Activated CD4-positive, CD25-positive, alpha-beta regulatory T cell treated with anti-CD3 and anti-CD28 coated beads, Interleukin-2, amount 50 U/mL, for 24 hours (primary cell): ENCODE measurements around the gene GJC1.

Experiments
- ATAC-seq, 2 donors: fragments of 150-1000 bp; cut with Tn5 transposase; one replicate each; pipeline ENCODE4 v1.10.0; 2021; ENCODE audit warnings: mild to moderate bottlenecking in 1 of 2, moderate library complexity in 1 of 2

GJC1 gene

DNA sequence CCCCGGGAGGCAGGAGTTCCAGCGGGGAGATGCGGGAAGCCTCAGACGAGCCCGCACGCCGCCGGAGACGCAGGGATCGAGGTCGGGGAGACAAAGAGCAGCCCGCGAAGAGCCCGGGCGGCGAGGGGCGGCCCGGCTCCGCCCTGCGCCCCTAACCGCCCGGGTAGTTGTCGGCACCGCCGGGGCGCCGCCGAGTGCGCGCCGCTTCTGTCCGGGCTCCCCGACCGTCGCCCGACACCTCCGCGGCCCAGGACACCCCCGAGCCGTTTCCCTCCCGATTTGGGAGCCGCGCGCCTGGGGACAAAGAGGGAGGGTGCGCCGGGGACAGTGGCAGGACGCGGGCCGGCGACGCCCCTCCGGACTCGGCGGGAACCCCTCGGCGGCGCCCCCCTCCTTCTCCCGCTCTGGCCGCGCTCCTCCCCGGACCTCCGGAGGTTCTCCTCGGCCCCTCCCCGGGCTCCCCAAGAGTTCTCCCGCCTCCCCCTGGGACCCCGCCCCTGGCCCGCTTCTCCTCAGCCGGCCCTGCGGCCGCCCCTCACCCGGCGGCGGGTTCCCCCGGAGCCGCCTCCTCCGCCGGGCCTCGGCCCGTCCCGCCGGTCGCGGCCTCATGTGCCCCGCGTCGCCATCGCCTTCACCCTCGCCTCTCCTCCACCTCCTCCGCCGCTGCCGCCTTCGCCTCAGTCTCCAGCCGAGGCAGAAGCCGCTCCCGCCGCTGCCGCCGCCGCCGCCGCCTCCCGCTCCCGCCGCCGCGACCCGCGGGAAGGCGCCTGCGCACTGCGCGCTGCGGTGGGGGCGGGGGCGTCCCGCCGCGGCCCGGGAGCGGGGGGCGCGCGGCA is at the start of gene GJC1:
Gene GJC1 (minus strand): TSS at position 765 of the 836 bp plus-strand sequence. CDS start 24,470 bp downstream, outside the sequence.
- ATAC-seq, result peak; percentile 46 to 51

DNA sequence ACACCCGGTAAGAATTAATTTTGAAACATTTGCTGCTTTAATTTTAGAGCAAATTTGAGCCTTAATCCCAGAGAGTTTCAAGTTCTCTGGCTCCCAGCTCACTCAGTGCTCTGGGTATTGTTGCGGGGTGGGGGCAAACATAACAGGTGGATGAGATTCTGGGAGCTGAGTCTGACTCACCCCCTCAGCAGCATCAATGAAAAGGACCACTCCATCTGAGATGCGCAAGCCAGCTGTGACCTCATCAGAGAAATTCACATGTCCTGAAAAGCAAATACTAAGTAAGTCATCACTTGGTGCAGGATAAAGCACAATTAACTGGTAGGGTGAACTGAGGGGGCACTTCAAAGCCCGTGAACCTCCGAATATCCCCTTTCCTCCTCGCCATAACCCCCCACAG is 49.3 kb upstream of the GJC1 start:
- ATAC-seq, result no peak

DNA sequence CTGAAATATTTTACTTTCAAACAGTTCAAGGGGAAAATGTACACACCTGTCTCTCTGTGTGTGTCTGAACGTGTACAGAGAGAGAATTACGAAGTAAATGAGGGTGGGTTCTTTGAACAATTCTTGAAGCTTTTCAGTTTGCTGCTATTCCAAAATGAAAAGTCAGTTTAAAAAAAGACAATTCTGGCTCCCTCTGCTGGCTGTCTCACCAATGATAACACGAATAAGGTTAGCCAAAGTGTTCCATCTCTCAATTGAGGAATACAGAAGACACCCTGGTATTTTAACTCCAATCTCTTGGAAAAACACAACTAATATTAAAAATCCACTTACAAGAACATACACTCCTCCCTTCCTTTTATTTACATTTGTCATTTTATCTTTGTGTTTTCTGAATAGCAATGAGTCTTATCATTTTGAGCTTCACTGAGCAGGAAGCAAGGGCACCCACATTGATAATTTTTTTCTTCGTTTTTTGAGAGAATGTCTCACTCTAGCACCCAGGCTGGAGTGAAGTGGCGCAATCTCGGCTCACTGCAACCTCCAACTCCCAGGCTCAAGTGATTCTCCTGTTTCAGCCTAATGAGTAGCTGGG is 48.6 kb upstream of the GJC1 start:
- ATAC-seq, result no peak

DNA sequence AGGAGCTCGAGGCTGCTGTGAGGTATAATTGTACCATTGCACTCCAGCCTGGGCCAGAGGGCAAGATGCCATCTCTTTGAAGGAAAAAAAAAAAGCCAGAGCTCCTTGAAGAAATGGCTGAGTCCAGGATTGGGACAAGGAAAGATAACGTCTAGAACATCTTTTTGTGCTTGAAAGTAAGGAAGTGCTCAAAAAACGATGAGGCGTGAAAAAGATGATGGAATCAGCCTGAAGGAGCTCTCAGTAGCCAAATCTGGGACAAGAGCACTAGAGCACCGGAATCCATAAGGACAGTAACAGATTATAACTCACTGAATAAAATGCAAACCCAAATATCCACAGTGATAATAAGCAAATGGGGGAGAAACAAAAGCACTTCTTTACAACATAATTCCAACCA is 47.0 kb upstream of the GJC1 start:
- ATAC-seq, result no peak

DNA sequence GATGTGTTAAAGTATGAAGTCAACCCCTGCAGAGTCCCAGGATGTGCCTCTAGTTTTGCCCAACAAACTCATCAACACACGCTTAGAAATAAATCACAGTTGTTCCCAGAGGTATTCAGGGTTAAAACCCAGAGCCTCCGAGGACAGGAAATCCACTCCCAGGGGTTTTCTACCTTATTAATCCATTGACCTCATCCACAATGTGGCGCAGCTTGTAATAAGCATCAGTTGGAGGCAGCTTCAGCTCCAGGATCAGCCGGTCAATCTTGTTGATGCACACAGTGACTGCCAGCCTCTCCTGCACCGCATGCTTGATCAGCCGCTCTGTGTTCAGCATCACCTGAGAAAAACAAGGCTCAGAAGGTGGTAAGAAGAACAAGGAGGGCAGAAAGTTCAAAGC is 45.7 kb upstream of the GJC1 start:
- no peak for ATAC-seq

DNA sequence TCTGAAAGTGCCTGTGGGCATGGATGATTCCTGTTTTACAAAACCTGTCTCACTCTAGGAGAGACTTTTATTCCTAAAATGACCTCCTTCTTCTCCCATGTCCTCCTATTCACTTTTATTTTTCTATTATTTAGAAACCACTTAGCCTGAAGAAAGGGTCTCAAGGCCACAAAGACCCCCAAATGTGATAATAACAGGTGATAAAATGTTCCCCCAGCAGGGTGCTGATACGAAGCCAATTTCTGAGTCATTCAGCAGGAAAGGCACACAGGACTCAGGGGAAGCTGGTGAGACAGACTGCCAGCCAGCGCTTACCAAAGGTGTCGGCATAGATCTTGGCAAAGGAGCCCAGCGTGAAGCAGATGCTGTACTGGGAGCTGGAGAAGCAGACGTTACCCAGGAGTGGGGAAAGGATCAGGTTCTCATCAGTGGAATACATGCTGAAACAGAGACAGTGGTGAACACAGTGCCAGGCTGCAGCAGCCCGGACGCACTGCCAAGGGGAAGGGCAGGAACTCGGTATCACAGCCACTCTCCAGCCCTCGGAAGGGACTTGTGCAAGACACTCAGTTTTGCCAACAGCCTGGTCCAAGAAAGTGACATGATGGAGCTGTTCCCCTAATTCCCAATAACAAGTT is 42.2 kb upstream of the GJC1 start:
- no peak for ATAC-seq

DNA sequence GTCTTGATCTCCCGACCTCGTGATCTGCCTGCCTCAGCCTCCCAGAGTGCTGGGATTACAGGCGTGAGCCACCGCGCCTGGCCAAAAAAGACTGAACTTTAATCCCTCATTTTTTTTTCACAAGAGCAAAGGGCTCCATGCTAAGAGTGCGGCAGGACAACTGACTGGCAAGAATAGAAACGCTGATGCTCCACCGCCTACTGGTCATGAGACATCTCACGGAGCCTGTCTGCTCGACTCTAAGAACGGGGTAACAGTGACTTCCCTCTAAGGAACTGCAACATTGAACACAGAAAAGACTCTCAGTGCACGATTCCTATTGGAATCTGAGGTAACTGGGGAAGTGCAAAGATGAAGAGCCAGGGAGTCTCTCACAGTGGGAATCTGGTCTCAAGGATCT is 41.5 kb upstream of the GJC1 start:
- ATAC-seq, result no peak

DNA sequence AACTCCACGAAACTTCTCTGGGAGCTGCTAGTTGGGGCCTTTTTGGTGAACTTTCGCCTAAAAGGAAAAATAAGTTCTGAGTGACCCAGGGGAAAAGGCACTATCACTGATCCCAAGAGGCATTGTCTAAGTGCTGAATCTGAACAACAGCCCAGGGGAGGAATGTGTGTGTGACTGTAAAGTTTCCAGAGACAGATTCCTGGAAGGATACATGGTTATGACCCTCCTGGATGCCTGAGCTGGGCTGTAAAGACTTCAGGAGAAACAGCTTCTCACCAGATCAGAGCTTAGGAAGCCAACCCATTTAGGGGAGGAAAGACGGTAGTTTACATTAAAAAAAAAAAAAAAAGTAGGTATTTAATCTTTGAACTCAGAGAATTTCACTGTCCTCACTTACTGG is 37.8 kb upstream of the GJC1 start:
- ATAC-seq, result no peak

DNA sequence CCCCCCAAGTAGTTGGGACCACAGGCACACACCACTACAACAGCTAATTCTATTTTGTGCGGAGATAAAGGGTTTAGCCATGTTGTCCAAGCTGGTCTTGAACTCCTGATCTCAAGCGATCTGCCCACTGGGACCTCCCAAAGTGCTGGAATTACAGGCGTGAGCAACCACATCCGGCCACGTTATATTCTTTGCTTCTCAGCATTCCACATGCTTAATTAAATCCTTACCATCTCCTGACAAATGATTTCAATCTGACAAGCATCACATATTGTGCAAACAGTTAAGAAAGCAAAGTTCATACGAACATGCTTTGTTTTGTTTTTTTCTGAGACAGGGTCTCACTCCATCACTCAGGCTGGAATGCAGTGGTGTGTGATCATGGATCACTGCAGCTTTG is 35.8 kb upstream of the GJC1 start:
- no peak for ATAC-seq

DNA sequence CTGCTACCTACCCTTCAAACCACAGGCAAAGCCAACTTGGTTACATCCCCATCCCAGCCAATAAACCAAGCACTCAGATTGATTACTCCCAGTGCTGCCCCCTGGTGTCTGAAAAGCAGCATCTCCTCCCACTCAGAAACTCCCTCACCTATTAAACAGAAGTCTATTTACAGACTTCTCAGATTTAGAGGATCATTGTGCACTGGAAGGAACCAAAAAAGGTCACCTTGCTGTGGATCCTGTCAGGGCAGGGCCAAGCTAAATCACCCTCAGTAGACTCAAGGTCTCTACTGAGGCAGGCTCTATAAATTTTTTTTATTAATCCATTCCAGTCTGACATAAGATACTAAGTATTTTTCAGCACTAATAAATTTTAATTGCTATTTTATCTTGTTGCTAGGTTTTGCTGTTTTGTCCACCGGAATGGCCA is 35.2 kb upstream of the GJC1 start:
- ATAC-seq, result peak in 1 of 2 donors; percentile 76

DNA sequence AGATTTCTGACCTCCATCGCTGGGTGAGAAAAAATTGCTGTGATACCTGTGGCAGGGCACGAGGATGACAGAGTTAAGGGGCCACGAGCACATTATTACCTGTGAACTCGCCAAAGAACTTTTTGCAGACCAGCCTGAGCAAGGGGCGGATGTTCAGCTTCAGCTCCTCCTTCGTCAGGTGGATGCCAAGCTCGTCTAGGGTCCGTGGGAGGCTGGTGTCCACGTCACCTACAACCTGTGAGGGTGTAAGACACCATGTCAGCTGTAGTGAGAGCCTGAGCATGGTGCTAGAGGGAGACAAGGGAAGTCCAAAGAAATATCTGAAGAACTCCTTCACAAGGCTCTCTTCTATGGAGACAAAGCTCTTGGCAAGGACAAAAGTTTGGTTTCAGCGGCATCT is 34.7 kb upstream of the GJC1 start:
- no peak for ATAC-seq

DNA sequence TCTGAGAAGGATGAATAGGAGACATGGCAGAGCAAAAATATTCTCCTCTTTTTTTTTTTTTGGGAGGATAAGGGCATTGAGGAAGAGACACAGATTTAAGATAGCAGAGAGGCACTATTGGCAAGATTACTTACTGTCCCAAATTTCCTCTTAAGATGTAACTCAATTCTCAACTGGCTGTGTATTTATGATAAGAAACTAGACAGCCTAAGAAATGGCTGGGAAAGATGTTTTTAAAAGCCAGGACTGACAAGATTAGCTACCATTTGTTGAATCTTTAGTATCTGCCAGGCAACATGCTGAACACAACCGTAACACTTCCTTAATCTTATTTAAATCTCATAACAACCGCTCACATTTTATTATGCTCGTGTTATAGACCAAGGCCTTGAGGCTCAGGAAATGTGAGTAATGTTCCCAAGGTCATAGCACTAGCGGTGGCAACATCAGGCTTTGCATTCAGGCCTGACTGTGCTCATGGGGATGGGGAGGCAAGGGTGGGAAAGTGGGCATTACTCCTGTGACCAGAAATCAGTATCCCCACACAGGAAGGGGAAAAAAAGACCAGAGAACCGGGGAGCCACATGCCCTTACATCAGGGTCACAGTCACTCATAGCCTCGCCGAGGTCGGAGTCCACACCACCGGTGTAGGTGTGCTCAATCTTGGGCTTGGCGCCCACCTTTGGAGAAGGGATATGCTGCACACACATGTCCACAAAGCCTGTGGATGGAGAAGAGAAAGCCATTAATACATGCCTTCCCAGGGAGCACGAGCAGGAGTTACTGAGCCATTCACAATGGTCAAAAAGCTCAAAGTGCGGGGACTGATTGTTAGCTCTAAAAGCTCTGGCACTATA is 33.2 kb upstream of the GJC1 start:
- ATAC-seq, result no peak

DNA sequence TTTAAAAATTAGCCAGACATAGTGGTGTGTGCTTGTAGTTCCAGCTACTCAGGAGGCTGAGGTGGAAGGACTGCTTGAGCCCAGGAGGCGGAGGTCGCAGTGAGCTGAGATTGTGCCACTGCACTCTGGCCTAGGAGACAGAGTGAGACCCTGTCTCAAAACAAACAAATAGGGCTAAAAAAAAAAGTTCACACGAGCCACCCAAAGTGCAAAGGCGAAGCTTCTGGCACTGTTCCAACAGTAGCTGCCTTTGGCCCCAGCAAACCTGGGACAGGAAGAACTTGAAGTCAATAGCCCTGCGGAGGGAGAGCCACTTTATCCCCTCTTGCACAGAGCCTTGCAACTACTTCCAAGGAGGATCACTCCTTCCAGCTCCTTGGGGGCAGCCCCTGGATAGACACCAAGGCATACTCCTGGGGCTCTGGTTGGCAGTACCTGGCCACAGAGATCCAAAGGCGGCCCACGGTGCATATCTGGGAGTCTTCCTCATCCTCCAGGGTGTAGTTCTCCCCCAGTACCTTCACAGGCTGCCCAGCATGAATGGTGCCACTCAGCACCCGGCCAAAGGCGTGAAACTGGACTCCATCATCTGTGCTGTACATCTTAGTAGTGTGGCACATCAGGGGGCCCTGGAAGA is 32.3 kb upstream of the GJC1 start:
- ATAC-seq, result no peak

DNA sequence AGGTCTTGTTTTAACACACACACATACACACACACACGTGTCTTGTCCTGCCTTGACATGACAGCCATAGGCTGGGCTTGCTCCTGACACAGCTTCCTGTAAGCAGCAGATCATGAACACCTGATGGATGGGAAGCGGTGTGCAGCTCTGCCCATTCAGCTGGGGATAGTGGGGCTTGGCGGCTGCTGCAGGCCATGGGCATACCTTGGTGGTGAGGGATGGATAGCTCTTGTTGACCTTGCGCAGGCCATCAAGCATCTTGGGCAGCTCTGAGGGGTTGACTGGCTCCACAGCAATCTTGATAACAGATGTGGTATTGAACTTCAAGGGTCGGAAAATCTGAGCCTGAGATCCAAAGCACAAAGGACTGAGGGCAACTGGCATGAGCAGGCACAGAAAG is 29.6 kb upstream of the GJC1 start:
- ATAC-seq, result no peak

DNA sequence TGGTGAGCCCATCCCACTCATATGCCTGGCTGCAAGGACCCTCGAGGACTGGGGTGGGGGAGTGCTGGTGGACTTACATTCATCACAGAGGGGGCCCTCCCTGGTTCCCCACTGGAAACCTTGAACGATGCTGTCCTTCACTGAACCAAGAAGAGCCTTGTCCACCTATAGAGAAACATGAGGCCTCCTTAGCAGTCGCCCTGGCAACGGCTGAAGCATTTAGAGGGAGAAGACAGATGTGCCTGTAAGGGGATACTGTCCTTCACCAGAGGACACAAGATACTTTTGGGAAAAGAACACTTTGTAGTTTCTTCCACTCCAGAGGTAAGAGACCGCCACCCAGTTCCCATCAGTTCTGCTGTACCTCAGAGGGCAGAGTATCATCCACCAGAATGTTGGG is 24.1 kb upstream of the GJC1 start:
- no peak for ATAC-seq

DNA sequence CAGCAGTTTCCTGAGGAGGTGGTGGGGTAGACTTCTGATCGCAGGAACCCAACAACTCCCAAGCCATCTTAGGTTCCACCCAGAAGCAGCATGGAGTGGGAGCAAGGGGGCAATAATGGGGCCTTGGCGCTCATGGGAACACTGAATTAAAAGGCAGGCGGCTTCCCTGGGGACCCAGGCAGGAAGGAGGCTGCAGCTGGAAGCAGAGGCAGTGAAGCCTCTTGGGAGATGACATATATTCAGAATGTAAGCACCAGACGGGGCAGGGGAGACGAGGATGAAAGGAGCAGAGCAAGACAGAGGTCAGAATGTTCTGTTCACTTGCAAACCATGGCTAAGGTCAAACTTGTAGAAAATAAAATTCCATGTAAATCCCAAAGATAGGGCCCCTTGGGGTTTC is 20.5 kb upstream of the GJC1 start:
- no peak for ATAC-seq

DNA sequence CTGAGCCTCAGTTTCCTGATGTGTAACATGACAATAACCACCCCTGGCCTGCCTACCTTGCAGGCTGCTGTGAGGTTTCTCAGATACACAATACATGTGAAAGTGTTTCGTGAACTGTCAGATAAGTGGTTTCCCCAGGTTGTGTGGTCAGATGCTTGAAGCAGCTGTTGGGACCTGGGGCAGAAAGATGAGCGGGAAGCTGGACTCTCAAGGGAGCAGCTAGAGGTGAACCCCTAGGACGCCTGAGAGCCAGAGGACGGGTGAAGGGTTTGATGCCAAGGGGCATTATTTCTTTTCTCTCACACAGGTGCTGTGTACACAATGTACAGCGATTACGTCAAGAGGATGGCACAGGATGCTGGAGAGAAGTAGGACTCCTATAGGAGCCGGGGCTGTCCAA is 19.9 kb upstream of the GJC1 start:
- ATAC-seq, result no peak

DNA sequence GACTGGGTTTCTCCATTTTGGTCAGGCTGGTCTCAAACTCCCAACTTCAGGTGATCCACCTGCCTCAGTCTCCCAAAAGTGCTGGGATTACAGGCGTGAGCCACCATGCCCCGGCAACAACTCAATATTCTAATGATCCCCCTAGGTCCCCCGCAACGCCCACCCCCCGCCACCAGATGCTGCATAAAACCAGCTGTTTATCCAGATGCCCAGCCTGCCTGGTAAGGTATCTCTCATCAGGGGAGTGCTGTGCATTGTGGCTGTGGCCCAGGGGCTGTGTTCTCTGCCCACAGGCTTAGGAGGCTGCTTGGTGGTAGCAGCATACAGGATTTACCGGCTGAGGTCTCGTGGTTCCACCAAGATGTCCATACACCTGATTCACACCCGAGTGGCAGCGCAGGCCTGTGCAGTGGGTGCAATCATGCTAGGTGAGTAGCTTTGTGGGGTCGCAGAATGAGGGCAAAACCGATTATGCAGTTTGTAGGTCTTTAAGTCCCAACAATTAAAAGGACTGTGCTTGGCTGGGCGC is 18.9 kb upstream of the GJC1 start:
- ATAC-seq, result no peak

DNA sequence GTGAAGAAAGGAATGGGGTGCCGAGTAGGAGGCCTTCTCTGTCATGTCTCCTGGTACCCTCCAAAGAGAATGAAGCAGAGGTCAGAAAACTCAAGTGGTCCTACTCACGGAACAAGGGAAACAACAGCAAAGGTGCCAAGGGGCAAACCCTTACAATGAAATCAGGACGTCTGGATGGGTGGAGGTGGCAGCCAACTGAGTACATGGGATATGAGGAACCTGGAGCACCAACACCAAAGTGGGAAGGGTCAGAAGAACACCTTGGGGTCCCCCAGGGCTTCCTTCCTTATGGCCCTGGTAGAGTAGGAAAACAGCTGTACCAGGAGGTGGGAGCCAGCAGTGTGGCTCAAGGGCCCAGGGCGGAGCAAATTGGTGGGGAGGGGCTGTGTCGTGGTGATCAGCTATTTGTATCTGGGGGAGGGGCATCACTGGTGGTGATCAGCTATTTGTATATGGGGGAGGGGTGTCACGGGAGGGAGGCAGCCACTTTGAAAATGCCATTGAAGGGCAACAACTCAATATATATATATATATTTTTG is 18.2 kb upstream of the GJC1 start:
- no peak for ATAC-seq

DNA sequence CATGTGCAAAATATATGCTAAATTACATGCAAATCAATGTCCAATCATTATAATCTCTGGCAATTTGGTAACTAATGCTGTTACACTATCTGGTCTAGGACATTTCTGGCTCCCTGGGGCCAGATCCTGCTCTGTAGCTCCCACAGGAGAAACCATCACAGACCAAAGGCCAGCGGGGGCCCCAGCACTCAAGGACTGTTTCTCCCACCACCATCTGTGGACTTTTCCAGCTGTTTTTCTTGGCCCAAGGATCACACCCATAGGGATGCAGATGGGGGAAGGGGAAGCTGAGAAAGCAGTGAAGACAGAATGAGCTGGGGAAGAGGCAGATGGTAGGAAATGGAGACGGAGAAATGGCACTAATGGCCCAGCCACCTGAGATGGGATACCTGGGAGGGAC is 17.5 kb upstream of the GJC1 start, which contains the start of gene HIGD1B:
Gene HIGD1B (plus strand): TSS at position 298 of the 400 bp plus-strand sequence. CDS start 270 bp downstream, outside the sequence.
- no peak for ATAC-seq

DNA sequence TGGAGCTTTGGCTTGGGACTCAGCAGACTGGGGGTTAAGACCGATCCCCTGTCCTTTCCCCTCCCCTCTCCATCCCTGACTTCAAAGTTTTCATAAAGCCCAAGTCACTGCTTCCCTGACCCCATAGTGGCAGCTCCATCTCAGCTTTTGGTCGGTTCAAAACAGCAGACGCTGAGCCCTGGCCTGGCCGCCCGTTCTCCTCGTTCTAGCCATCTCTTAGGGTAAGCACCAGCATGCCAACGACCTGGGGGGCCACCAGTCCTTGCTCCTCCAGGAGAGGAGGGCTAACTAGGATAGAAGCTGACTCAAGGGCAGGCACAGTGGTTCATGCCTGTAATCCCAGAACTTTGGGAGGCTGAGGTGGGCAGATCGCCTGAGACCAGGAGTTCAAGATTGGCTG is 16.1 kb upstream of the GJC1 start:
- ATAC-seq, result no peak

DNA sequence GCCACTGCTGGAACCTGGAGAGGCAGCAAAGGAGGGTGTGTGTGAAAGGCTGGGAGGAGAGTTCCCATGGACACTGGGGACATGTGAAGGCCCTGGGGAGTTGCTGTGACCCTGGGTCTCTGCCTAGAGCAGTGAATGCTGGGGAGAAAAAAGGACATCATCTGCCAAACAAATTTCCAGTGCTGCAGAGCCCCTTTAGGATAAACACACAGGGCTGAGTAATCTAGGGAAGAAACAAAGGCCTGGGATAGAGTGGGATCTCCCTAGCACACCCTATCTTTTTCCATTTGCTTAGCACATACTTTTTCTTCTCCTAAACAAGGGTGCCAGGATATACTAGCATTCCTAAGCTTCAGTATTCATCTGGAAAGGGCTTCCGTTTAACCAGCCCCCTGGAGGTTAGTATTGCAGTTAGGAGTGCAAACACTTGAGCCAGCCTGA is 14.3 kb upstream of the GJC1 start:
- ATAC-seq, result no peak
